HepG2 (cell line): ENCODE data around the gene PET100. TPM values are rescaled to one million over a fixed set of nuclear protein-coding genes. Genes with fewer than 3 reads are reported as not detected.

ENCODE experiments used
- BORCS8-MEF2B ChIP-seq: sonication (generic); formaldehyde crosslinking; IDR thresholded peaks from 2 replicates; pipeline ENCODE4 v1.8.0; 2022; ENCODE audit warnings: mild to moderate bottlenecking, missing genetic modification reagents
- FOXA1 ChIP-seq, 2 experiments: fragments of 450-650 bp in 1 of 2; sonication (generic) in 1 of 2; formaldehyde crosslinking in 1 of 2; IDR thresholded peaks; 2 replicates each; pipeline versions ENCODE4 v1.4.0 to v1.6.1; 2016 to 2020; ENCODE audit warnings: missing genetic modification reagents in 1 of 2
- HNRNPL ChIP-seq: fragments of 200-400 bp; formaldehyde crosslinking; IDR thresholded peaks from 2 replicates; pipeline ENCODE4 v1.6.1; 2017; ENCODE audit warnings: mild to moderate bottlenecking, low read depth, low read length
- JDP2 ChIP-seq: sonication (generic); formaldehyde crosslinking; IDR thresholded peaks from 2 replicates; pipeline ENCODE4 v1.8.1; 2022; ENCODE audit warnings: missing genetic modification reagents, borderline replicate concordance
- LCORL ChIP-seq, 2 experiments: fragments of 450-650 bp in 1 of 2; sonication (generic) in 1 of 2; formaldehyde crosslinking in 1 of 2; IDR thresholded peaks; 2 replicates each; pipeline versions ENCODE4 v1.5.0 to v1.6.1; 2017 to 2020; ENCODE audit warnings: antibody characterized with exemption in 1 of 2, missing genetic modification reagents in 1 of 2
- MLLT10 ChIP-seq: sonication (generic); formaldehyde crosslinking; IDR thresholded peaks from 2 replicates; pipeline ENCODE4 v1.4.0; 2020; ENCODE audit warnings: missing genetic modification reagents
- MTA3 ChIP-seq: sonication (generic); formaldehyde crosslinking; IDR thresholded peaks from 2 replicates; pipeline ENCODE4 v1.4.0; 2020; ENCODE audit warnings: missing genetic modification reagents
- NFRKB ChIP-seq: fragments of 450-650 bp; IDR thresholded peaks from 2 replicates; pipeline ENCODE4 v1.6.1; 2017
- NR2C2 ChIP-seq: sonication (generic); formaldehyde crosslinking; IDR thresholded peaks from 2 replicates; pipeline ENCODE4 v1.4.0; 2020; ENCODE audit warnings: missing genetic modification reagents, mild to moderate bottlenecking, moderate library complexity, borderline replicate concordance
- PHF8 ChIP-seq: sonication (generic); formaldehyde crosslinking; IDR thresholded peaks from 2 replicates; pipeline ENCODE4 v1.5.0; 2020; ENCODE audit warnings: missing genetic modification reagents
- REPIN1 ChIP-seq: sonication (generic); formaldehyde crosslinking; IDR thresholded peaks from 2 replicates; pipeline ENCODE4 v1.8.0; 2022; ENCODE audit warnings: missing genetic modification reagents, low read depth, mild to moderate bottlenecking, borderline replicate concordance
- SRY ChIP-seq: sonication (generic); formaldehyde crosslinking; IDR thresholded peaks from 2 replicates; pipeline ENCODE4 v1.8.0; 2022; ENCODE audit warnings: mild to moderate bottlenecking, missing genetic modification reagents
- YEATS2 ChIP-seq: sonication (generic); formaldehyde crosslinking; IDR thresholded peaks from 2 replicates; pipeline ENCODE4 v1.4.0; 2020; ENCODE audit warnings: missing genetic modification reagents, borderline replicate concordance
- ZFAT ChIP-seq: sonication (generic); formaldehyde crosslinking; conservative IDR thresholded peaks from 2 replicates; pipeline ENCODE4 v1.8.1; 2023; ENCODE audit warnings: missing genetic modification reagents, inconsistent platforms
- ZFY ChIP-seq: sonication (generic); formaldehyde crosslinking; IDR thresholded peaks from 2 replicates; pipeline ENCODE4 v1.4.0; 2020; ENCODE audit warnings: missing genetic modification reagents
- ZNF235 ChIP-seq: sonication (generic); formaldehyde crosslinking; IDR thresholded peaks from 2 replicates; pipeline ENCODE4 v1.8.1; 2023; ENCODE audit warnings: mild to moderate bottlenecking, missing genetic modification reagents, borderline replicate concordance
- ZNF574 ChIP-seq: sonication (generic); formaldehyde crosslinking; IDR thresholded peaks from 2 replicates; pipeline ENCODE4 v1.4.0; 2020; ENCODE audit warnings: missing genetic modification reagents
- ZNF737 ChIP-seq: sonication (generic); formaldehyde crosslinking; IDR thresholded peaks from 2 replicates; pipeline ENCODE4 v1.5.0; 2020; ENCODE audit warnings: missing genetic modification reagents, mild to moderate bottlenecking, borderline replicate concordance
- ZNF772 ChIP-seq: sonication (generic); formaldehyde crosslinking; IDR thresholded peaks from 2 replicates; pipeline ENCODE4 v1.5.0; 2020; ENCODE audit warnings: mild to moderate bottlenecking, missing genetic modification reagents
- polyA plus RNA-seq, 8 experiments: library from polyadenylated mRNA; depleted of rRNA in 3 of 8; stranded (reverse) in 7 of 8; unstranded in 1 of 8; fragments of >200 nt; fragmentation: Illumina TruSeq in 4 of 8; extraction: Trizol in 4 of 8; gene quantifications; 2 replicates each; pipeline versions ENCODE4 v1.2.1 to v1.2.3, GENCODE V29; 2011 to 2016; ENCODE audit warnings: low read depth in 4 of 8, missing spikeins in 1 of 8, mixed read lengths in 1 of 8; ENCODE audit not compliant: insufficient read depth in 1 of 8
- total RNA-seq, 5 experiments: library from RNA; depleted of rRNA; stranded (reverse); fragments of >200 nt; fragmentation: Illumina TruSeq; extraction: Trizol; gene quantifications; 2 replicates each; pipeline ENCODE4 v1.2.3, GENCODE V29; 2016; ENCODE audit warnings: low read depth in 1 of 5
- TF ChIP-seq, protein P1 (sequence below): sonication (generic); formaldehyde crosslinking; IDR thresholded peaks from 2 replicates; pipeline ENCODE4 v1.5.1; 2020; ENCODE audit warnings: mild to moderate bottlenecking, missing genetic modification reagents
- TF ChIP-seq, protein P2 (sequence below): sonication (generic); formaldehyde crosslinking; IDR thresholded peaks from 2 replicates; pipeline ENCODE4 v1.5.0; 2020; ENCODE audit warnings: missing genetic modification reagents
- TF ChIP-seq, protein P3 (sequence below): sonication (generic); formaldehyde crosslinking; IDR thresholded peaks from 2 replicates; pipeline ENCODE4 v1.4.0; 2020; ENCODE audit warnings: mild to moderate bottlenecking, missing genetic modification reagents

Gene PET100
- total and polyA plus RNA-seq, 2 of the 13 experiments (the other 11 are each of a cell fraction or from before 2014, with no cell fraction given): 22.3 to 66.5 TPM

DNA sequence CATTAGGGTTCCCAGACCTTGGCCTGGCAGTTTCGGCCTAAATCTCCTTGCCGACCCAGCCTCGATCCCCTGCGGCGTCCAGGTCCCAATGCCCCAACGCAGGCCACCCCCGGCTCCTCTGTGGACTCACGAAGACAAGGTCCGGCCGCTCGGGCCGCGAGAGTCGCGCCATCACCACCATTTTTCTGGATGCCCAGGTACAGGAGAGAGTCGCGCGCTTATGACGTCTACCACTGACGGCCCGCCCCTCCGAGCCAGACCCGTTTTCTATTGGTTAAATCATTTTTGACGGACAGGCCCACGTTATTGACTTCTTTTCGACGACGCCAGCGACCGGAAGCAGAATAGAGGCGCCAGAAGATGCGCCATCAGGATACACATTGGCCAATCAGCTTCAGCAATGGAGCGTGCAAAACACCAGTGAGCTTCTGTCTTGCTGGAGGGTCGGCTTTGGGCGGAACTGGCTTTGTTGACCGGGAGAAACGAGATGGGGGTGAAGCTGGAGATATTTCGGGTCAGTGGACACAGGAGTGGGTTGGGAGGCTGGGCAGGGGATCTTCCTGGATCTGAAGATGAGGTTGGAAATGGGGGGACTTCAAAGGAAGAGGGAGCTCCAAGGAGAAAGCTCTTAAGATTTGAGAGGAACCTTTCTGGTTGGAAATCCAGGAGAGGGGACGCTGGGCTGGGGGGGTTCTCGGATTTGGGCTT is at the start of gene PET100, which contains the start of gene XAB2 (continued):
- TF ChIP-seq HNRNPL: no peak
- TF ChIP-seq NFRKB: no peak
- no peak for TF ChIP-seq FOXA1 (IDR thresholded peaks at IDR 0.05)
- TF ChIP-seq FOXA1 (CRISPR knock-in tag; IDR thresholded peaks at IDR 0.05): peak; percentile 89
- TF ChIP-seq, protein P1, sequence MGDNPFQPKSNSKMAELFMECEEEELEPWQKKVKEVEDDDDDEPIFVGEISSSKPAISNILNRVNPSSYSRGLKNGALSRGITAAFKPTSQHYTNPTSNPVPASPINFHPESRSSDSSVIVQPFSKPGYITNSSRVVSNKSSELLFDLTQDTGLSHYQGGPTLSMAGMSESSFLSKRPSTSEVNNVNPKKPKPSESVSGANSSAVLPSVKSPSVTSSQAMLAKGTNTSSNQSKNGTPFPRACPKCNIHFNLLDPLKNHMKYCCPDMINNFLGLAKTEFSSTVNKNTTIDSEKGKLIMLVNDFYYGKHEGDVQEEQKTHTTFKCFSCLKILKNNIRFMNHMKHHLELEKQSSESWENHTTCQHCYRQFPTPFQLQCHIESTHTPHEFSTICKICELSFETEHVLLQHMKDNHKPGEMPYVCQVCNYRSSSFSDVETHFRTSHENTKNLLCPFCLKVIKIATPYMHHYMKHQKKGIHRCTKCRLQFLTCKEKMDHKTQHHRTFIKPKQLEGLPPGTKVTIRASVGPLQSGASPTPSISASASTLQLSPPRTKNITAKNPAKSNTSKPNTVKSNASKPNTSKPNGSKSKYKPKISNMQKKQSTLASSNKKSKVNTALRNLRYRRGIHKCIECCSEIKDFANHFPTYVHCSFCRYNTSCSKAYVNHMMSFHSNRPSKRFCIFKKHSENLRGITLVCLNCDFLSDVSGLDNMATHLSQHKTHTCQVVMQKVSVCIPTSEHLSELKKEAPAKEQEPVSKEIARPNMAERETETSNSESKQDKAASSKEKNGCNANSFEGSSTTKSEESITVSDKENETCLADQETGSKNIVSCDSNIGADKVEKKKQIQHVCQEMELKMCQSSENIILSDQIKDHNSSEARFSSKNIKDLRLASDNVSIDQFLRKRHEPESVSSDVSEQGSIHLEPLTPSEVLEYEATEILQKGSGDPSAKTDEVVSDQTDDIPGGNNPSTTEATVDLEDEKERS (CRISPR knock-in tag): 0 out of 2 replicates have a peak, but pooled peaks have one; percentile 46
- TF ChIP-seq MTA3 (CRISPR knock-in tag): no peak
- TF ChIP-seq, protein P2, sequence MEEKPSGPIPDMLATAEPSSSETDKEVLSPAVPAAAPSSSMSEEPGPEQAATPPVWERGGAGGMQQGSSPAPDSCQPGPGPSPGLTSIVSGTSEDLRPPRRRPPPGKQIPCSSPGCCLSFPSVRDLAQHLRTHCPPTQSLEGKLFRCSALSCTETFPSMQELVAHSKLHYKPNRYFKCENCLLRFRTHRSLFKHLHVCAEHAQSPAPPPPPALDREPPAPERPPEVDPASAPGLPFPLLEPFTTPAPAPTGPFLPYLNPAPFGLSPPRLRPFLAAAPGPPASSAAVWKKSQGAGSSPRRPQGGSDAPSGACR: no peak
- TF ChIP-seq ZNF235: no peak
- no peak for TF ChIP-seq JDP2 (CRISPR knock-in tag)
- TF ChIP-seq NR2C2 (CRISPR knock-in tag): peak; percentile 76; the same call in 1 of the 2 replicates
- TF ChIP-seq ZNF772 (CRISPR knock-in tag): no peak
- TF ChIP-seq MLLT10 (CRISPR knock-in tag): no peak
- no peak for TF ChIP-seq BORCS8-MEF2B (CRISPR knock-in tag)
- TF ChIP-seq ZFY (CRISPR knock-in tag): peak; percentile 75
- TF ChIP-seq YEATS2 (CRISPR knock-in tag): peak; percentile 93
- TF ChIP-seq ZFAT (CRISPR knock-in tag): no peak
- TF ChIP-seq, protein P3, sequence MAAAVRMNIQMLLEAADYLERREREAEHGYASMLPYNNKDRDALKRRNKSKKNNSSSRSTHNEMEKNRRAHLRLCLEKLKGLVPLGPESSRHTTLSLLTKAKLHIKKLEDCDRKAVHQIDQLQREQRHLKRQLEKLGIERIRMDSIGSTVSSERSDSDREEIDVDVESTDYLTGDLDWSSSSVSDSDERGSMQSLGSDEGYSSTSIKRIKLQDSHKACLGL: no peak
- TF ChIP-seq LCORL (IDR thresholded peaks at IDR 0.05): no peak
- peak; percentile 37; the same call in 1 of the 2 replicates for TF ChIP-seq LCORL (CRISPR knock-in tag; IDR thresholded peaks at IDR 0.05)
- peak; percentile 86 for TF ChIP-seq ZNF574 (CRISPR knock-in tag)
- peak; percentile 84 for TF ChIP-seq PHF8
- TF ChIP-seq REPIN1 (CRISPR knock-in tag): peak; percentile 25; the same call in 1 of the 2 replicates
- TF ChIP-seq SRY (CRISPR knock-in tag): no peak
- TF ChIP-seq ZNF737: no peak
